OCI-LY1 (cell line): ENCODE results near the gene MLLT3.

Experiments used
- H2AFZ ChIP-seq: fragments of 200-600 bp; sonication (generic), shearing (Covaris generic); 2 replicates; pipeline ENCODE4 v1.6.0; 2014; ENCODE audit warnings: antibody characterized with exemption, mild to moderate bottlenecking, low read length
- H3F3A ChIP-seq: fragments of 200-600 bp; sonication (generic), shearing (Covaris generic); 2 replicates; pipeline ENCODE4 v1.6.0; 2014; ENCODE audit warnings: mild to moderate bottlenecking, antibody characterized with exemption, low read length, moderate library complexity; ENCODE audit not compliant: insufficient read depth
- H3K27ac ChIP-seq: fragments of 200-600 bp; sonication (generic); 2 replicates; pipeline ENCODE4 v1.5.1; 2014; ENCODE audit warnings: low read length, mixed run types, mild to moderate bottlenecking, low read depth; ENCODE audit not compliant: poor library complexity, severe bottlenecking
- H3K27me3 ChIP-seq: fragments of 200-600 bp; sonication (generic); 2 replicates; pipeline ENCODE4 v1.6.0; 2014; ENCODE audit warnings: antibody characterized with exemption, mild to moderate bottlenecking, low read length, moderate library complexity; ENCODE audit not compliant: insufficient read depth
- H3K36me3 ChIP-seq: fragments of 200-600 bp; sonication (generic); 2 replicates; pipeline ENCODE4 v1.6.1; 2014; ENCODE audit warnings: mild to moderate bottlenecking, antibody characterized with exemption, low read length, moderate library complexity, mixed read lengths; ENCODE audit not compliant: insufficient read depth
- H3K4me1 ChIP-seq: fragments of 200-600 bp; sonication (generic); 2 replicates; pipeline ENCODE4 v1.5.1; 2014; ENCODE audit warnings: mild to moderate bottlenecking, low read length, moderate library complexity; ENCODE audit not compliant: insufficient read depth, severe bottlenecking
- H3K4me2 ChIP-seq: fragments of 200-600 bp; sonication (generic), shearing (Covaris generic); 2 replicates; pipeline ENCODE4 v1.6.1; 2014; ENCODE audit warnings: low read length
- H3K4me3 ChIP-seq: fragments of 200-600 bp; sonication (generic); 2 replicates; pipeline ENCODE4 v1.5.1; 2014; ENCODE audit warnings: low read length, low read depth, mild to moderate bottlenecking, mixed read lengths; ENCODE audit not compliant: poor library complexity, severe bottlenecking
- H3K79me2 ChIP-seq: fragments of 200-600 bp; shearing (Covaris generic); 2 replicates; pipeline ENCODE4 v1.6.1; 2016; ENCODE audit warnings: mixed run types, low read length, mixed read lengths; ENCODE audit not compliant: insufficient read depth
- H3K9ac ChIP-seq: fragments of 200-600 bp; sonication (generic), shearing (Covaris generic); 2 replicates; pipeline ENCODE4 v1.6.1; 2014; ENCODE audit warnings: mild to moderate bottlenecking, low read length, mixed read lengths
- H3K9me2 ChIP-seq: fragments of 200-600 bp; sonication (generic), shearing (Covaris generic); 2 replicates; pipeline ENCODE4 v1.6.1; 2014; ENCODE audit warnings: low read depth, mild to moderate bottlenecking, low read length, mixed read lengths
- H3K9me3 ChIP-seq: fragments of 200-600 bp; shearing (Covaris generic); 2 replicates; pipeline ENCODE4 v1.6.1; 2014; ENCODE audit warnings: low read length, mixed read lengths
- H4K20me1 ChIP-seq: fragments of 200-600 bp; sonication (generic), shearing (Covaris generic); 2 replicates; pipeline ENCODE4 v1.6.0; 2016; ENCODE audit warnings: mild to moderate bottlenecking, low read length; ENCODE audit not compliant: insufficient read depth
- EZH2 ChIP-seq: fragments of 200-600 bp; sonication (generic), shearing (Covaris generic); IDR thresholded peaks from 2 replicates; pipeline ENCODE4 v1.8.0; 2017; ENCODE audit warnings: borderline replicate concordance, mixed run types, mild to moderate bottlenecking, antibody characterized with exemption, low read length, moderate library complexity, mixed read lengths
- TF ChIP-seq, protein P1 (sequence below): fragments of 200-600 bp; sonication (generic), shearing (Covaris generic); IDR thresholded peaks from 2 replicates; pipeline ENCODE4 v1.5.1; 2017; ENCODE audit warnings: mild to moderate bottlenecking, antibody characterized with exemption, low read length, moderate library complexity, mixed read lengths

Gene MLLT3

DNA sequence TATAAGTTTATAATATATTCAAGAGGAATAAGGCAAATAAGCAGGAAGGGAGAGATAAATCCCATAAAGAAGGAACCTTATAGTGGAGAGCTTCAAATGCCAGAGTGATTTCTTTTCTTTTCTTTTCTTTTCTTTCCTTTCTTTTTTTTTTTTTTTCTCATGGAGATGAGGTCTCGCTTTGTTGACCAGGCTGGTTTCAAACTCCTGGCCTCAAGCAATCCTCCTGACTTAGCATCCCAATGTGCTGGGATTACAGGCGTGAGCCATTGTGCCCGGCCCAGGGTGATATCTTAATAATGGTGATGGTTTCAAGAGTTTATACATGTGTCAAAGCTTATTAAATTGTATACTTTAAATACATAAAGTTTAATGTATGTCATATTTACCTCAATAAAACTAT, 42.2 kb upstream of the MLLT3 start:
- Histone ChIP-seq H3K9ac (no peak overlapping the region), H3K4me3 (no peak overlapping the region), H3K4me1 (no peaks in the 10 kb centered on the region), H2AFZ (no peak overlapping the region), H3K79me2 (no peaks in the 10 kb centered on the region), H3F3A (no peaks in the 10 kb centered on the region), H3K27ac (no peak overlapping the region), H3K4me2 (no peak overlapping the region), H3K36me3 (no peaks in the 10 kb centered on the region), H4K20me1 (no peaks in the 10 kb centered on the region), H3K9me2 (no peaks in the 10 kb centered on the region), H3K27me3 (peaks cover 3% of the 10 kb centered on the region; the same call in 1 of the 2 replicates), H3K9me3 (no peaks in the 10 kb centered on the region)
- no peak for TF ChIP-seq EZH2
- TF ChIP-seq, protein P1, sequence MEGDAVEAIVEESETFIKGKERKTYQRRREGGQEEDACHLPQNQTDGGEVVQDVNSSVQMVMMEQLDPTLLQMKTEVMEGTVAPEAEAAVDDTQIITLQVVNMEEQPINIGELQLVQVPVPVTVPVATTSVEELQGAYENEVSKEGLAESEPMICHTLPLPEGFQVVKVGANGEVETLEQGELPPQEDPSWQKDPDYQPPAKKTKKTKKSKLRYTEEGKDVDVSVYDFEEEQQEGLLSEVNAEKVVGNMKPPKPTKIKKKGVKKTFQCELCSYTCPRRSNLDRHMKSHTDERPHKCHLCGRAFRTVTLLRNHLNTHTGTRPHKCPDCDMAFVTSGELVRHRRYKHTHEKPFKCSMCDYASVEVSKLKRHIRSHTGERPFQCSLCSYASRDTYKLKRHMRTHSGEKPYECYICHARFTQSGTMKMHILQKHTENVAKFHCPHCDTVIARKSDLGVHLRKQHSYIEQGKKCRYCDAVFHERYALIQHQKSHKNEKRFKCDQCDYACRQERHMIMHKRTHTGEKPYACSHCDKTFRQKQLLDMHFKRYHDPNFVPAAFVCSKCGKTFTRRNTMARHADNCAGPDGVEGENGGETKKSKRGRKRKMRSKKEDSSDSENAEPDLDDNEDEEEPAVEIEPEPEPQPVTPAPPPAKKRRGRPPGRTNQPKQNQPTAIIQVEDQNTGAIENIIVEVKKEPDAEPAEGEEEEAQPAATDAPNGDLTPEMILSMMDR = no peak

DNA sequence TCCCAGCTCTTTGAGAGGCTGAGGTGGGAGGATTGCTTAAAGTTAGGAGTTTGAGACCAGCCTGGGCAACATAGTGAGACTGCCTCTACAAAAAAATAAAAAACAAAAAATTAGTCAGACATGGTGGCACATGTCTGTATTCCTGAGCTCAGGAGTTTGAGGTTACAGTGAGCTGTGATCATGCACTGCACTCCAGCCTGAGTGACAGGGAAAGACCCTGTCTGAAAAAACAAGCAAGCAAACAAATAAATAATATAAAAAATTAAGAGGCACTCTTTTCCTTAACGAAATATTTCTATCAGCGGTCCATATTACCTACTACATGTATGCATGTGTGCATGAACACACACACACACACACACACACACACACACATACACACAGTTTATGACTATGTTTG, 40.8 kb upstream of the MLLT3 start:
- H3K4me2 ChIP-seq = no peak overlapping the region
- H3K9me3 ChIP-seq = no peaks in the 10 kb centered on the region
- H3K27ac ChIP-seq = no peak overlapping the region
- no peaks in the 10 kb centered on the region for H3K4me1 ChIP-seq
- H3K9ac ChIP-seq = no peak overlapping the region
- no peaks in the 10 kb centered on the region for H3F3A ChIP-seq
- H3K79me2 ChIP-seq = no peaks in the 10 kb centered on the region
- H3K4me3 ChIP-seq = no peak overlapping the region
- no peaks in the 10 kb centered on the region for H4K20me1 ChIP-seq
- no peak for TF ChIP-seq EZH2
- TF ChIP-seq, protein P1 = no peak
- H3K36me3 ChIP-seq = no peaks in the 10 kb centered on the region
- H3K27me3 ChIP-seq = peaks cover 3% of the 10 kb centered on the region; the same call in 1 of the 2 replicates
- H2AFZ ChIP-seq = no peak overlapping the region
- H3K9me2 ChIP-seq = no peaks in the 10 kb centered on the region

DNA sequence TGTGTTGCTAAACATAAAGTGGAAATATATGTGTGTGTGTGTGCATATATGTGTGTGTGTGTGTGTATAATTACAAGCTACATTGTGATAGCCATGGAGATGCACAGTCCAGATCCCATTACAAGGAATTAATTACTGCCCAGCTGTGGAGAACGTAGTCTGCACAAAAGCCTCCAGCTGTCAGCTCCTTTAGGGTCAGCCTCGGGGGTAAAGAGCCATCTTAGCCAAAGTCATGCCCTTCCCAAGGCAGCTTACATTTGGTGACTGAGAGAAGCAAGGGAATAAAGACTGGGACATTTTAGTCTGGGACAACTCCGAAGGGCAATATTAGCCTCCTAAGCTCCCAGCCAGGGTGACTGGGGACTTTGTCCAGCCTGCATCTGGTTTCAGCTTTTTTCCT, 39.9 kb upstream of the MLLT3 start:
- H3K4me1 ChIP-seq = no peaks in the 10 kb centered on the region
- no peak overlapping the region for H3K4me2 ChIP-seq
- no peaks in the 10 kb centered on the region for H4K20me1 ChIP-seq
- no peak overlapping the region for H2AFZ ChIP-seq
- no peak overlapping the region for H3K27ac ChIP-seq
- no peak for TF ChIP-seq EZH2
- TF ChIP-seq, protein P1 = no peak
- no peaks in the 10 kb centered on the region for H3K36me3 ChIP-seq
- no peaks in the 10 kb centered on the region for H3K9me2 ChIP-seq
- no peak overlapping the region for H3K9ac ChIP-seq
- H3K4me3 ChIP-seq = no peak overlapping the region
- H3K9me3 ChIP-seq = no peaks in the 10 kb centered on the region
- peaks cover 3% of the 10 kb centered on the region; the same call in 1 of the 2 replicates for H3K27me3 ChIP-seq
- H3K79me2 ChIP-seq = no peaks in the 10 kb centered on the region
- no peaks in the 10 kb centered on the region for H3F3A ChIP-seq
